ENCODE measurements around the gene KLF7.

DNA sequence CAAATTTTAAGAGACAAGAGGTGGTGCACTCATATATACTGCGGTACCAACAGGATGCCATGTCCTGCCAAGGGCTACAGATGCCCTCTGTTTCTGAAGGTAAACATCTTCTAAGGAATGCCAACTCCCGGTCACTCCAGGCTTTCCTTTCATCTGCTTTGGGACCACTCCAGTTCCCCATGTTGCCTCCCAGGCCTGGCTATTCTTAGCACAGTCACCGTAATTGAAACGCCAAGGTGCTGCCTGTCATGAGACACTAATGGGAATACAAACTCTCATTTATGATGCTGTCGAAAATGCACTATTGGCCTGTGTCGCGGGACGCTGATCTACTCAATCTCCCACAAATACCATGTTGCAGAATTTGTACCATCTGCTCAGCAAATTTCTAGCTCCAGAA is 79.6 kb downstream of the KLF7 start:
- TF ChIP-seq, protein P1, sequence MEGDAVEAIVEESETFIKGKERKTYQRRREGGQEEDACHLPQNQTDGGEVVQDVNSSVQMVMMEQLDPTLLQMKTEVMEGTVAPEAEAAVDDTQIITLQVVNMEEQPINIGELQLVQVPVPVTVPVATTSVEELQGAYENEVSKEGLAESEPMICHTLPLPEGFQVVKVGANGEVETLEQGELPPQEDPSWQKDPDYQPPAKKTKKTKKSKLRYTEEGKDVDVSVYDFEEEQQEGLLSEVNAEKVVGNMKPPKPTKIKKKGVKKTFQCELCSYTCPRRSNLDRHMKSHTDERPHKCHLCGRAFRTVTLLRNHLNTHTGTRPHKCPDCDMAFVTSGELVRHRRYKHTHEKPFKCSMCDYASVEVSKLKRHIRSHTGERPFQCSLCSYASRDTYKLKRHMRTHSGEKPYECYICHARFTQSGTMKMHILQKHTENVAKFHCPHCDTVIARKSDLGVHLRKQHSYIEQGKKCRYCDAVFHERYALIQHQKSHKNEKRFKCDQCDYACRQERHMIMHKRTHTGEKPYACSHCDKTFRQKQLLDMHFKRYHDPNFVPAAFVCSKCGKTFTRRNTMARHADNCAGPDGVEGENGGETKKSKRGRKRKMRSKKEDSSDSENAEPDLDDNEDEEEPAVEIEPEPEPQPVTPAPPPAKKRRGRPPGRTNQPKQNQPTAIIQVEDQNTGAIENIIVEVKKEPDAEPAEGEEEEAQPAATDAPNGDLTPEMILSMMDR (IDR thresholded peaks at IDR 0.05), result no peak
- no peak for TF ChIP-seq POLR2A (IDR thresholded peaks at IDR 0.05)

Data from right lobe of liver (tissue), 4 donors.